ENCODE measurements around the gene CALML6. TPM values are rescaled to one million over a fixed set of nuclear protein-coding genes. Genes with fewer than 3 reads are reported as not detected.

The CALML6 gene
- total and polyA plus RNA-seq, 8 donors: 0.39 to 4.4 (median 1.1) TPM

DNA sequence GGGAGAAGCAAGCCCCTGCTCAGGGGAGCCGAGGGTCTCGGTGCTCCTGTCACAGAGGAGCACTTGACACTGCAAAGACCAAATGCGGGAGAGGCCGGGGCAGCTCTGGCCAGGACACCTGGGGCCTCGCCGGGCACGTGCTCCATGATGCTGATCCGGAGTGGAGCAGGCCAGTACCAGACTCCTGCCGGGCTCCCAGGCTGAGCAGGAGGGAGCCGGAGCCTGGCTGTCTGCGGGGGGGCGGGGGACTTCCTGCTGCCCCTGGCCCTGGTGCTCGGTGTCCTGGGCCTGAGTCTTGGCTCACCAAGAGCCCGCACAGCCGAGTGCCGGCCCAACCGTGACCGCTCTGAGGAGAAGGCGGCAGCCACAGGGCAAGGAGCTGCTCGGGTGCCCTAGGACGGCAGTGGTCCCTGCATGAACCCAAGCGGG lies 42.5 kb downstream of the CALML6 start:
- H3K4me1 ChIP-seq: no peaks in the 10 kb centered on the region
- no peak overlapping the region for H3K27ac ChIP-seq
- H3K4me3 ChIP-seq: no peak overlapping the region
- H3K9me3 ChIP-seq: no peaks in the 10 kb centered on the region
- DNase-seq (peak in 1 of 6 donors; percentile 74), ATAC-seq (no peak), FAIRE-seq (no peak)
- H3K27me3 ChIP-seq: no peaks in the 10 kb centered on the region
- 74 to 83% methylated on average over 17 to 22 of the region's 22 CpGs for WGBS, 2 donors
- no peaks in the 10 kb centered on the region for H3K36me3 ChIP-seq
- TF ChIP-seq, protein P1, sequence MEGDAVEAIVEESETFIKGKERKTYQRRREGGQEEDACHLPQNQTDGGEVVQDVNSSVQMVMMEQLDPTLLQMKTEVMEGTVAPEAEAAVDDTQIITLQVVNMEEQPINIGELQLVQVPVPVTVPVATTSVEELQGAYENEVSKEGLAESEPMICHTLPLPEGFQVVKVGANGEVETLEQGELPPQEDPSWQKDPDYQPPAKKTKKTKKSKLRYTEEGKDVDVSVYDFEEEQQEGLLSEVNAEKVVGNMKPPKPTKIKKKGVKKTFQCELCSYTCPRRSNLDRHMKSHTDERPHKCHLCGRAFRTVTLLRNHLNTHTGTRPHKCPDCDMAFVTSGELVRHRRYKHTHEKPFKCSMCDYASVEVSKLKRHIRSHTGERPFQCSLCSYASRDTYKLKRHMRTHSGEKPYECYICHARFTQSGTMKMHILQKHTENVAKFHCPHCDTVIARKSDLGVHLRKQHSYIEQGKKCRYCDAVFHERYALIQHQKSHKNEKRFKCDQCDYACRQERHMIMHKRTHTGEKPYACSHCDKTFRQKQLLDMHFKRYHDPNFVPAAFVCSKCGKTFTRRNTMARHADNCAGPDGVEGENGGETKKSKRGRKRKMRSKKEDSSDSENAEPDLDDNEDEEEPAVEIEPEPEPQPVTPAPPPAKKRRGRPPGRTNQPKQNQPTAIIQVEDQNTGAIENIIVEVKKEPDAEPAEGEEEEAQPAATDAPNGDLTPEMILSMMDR (IDR thresholded peaks at IDR 0.05): no peak
- intact Hi-C loops (cut with DNase I): loop anchor here in 1 of 3 donors (5.0 kb wide), 1 partner anchor 85 kb away; no protein-coding TSS in a partner anchor

DNA sequence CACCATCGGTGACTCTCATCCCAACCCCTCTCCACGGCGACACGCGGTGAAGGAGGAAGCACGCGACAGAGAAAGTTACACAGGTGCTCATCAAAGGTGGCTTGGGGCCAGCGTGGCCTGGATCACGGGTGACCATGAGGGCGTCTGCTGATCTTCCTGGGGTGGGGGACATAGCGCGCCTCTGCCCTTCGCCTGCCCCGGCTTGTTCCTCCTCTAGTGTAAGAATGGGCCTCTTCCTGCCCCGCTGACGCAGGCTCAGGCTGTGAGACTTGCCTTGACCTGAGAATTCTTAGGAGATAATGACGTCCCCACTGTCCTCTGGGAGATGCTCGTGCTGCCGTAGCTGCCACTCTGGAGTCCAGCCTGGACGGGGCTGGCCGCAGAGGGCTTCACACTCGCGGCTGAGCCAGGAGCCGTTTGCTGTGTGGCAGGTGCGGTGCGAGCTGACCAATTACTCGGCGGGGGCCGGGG lies 43.0 kb downstream of the CALML6 start:
- FAIRE-seq (no peak), DNase-seq (peak in 1 of 6 donors; percentile 35), ATAC-seq (no peak)
- H3K4me3 ChIP-seq: no peak overlapping the region
- H3K4me1 ChIP-seq: no peaks in the 10 kb centered on the region
- no peak overlapping the region for H3K27ac ChIP-seq
- 77 to 86% methylated on average over 29 of the region's 29 CpGs for WGBS, 2 donors
- no peaks in the 10 kb centered on the region for H3K36me3 ChIP-seq
- intact Hi-C loops (cut with DNase I): loop anchor here in 1 of 3 donors (5.0 kb wide), 1 partner anchor 84 kb away; no protein-coding TSS in a partner anchor
- no peaks in the 10 kb centered on the region for H3K9me3 ChIP-seq
- no peaks in the 10 kb centered on the region for H3K27me3 ChIP-seq
- TF ChIP-seq, protein P1 (IDR thresholded peaks at IDR 0.05): no peak

DNA sequence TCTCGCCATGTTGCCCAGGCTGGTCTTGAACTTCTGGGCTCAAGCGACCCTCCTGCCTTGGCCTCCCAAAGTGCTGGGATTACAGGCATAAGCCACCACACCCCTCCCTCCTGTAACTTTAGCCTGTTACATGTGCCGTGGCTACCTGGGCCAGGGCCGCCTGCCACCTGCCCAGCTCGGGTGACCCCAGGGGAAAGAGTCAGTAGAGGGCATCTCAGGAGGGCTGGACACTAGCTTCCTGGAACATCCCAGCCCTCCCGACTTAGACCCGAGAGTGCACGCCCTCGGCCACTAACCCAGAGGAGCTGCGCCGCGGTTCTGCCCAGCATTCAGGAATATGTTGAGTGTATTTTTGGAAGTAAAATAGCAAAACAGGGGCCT lies 44.4 kb downstream of the CALML6 start:
- H3K27ac ChIP-seq: no peak overlapping the region
- intact Hi-C loops (cut with DNase I): loop anchor here in 1 of 3 donors (5.0 kb wide), 1 partner anchor 83 kb away; no protein-coding TSS in a partner anchor
- H3K4me3 ChIP-seq: no peak overlapping the region
- no peaks in the 10 kb centered on the region for H3K36me3 ChIP-seq
- ATAC-seq: no peak
- 63 to 73% methylated on average over 12 of the region's 12 CpGs for WGBS, 2 donors
- no peaks in the 10 kb centered on the region for H3K4me1 ChIP-seq
- H3K27me3 ChIP-seq: no peaks in the 10 kb centered on the region
- DNase-seq: peak in 1 of 6 donors; percentile 50
- H3K9me3 ChIP-seq: no peaks in the 10 kb centered on the region
- TF ChIP-seq, protein P1 (IDR thresholded peaks at IDR 0.05): no peak
- no peak for FAIRE-seq

DNA sequence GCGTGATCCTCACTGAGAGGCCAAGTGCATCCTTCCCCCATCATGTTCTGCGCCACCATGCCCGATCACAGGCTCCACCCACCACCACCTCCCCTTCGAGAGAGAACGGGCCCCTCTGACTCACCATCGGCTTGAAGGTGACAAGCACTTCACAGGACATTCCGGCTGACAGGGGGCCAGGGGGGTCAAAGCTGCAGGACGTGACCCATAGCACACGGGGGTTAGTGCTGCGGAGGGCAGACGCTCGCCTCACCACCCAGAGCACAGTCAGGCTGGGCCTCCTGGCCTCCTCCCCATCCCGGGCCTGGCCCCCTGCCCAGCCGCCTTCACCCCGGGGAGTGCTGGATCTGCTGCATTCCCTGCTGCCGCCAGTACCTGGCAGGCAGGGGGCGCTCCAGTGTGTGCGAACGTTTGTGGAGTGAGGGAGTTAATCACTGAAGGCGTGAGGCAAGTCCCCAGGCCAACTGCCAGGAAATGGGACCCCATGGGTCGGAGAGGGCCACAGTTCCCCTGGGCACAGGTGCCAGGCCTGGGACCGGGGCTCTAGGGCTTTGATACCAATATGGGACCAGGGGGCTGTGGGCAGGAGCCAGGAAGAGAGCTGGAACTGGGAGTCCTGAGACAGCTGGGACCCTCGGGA lies 44.9 kb downstream of the CALML6 start:
- H3K4me1 ChIP-seq: no peaks in the 10 kb centered on the region
- peak; percentile 77 to 96 (median 89) for DNase-seq
- no peaks in the 10 kb centered on the region for H3K36me3 ChIP-seq
- TF ChIP-seq, protein P1 (IDR thresholded peaks at IDR 0.05): peak; percentile 62 to 79 (median 70)
- H3K9me3 ChIP-seq: no peaks in the 10 kb centered on the region
- intact Hi-C loops (cut with DNase I): loop anchor here in 2 of 3 donors (5.0 to 10.0 kb wide), 2 partner anchors 75 to 82 kb away; no protein-coding TSS in a partner anchor
- no peak overlapping the region for H3K27ac ChIP-seq
- FAIRE-seq: no peak
- 5 to 8% methylated on average over 23 of the region's 23 CpGs for WGBS, 2 donors
- H3K4me3 ChIP-seq: no peak overlapping the region
- H3K27me3 ChIP-seq: no peaks in the 10 kb centered on the region
- peak; percentile 94 to 99 (median 96) for ATAC-seq
